ENCODE results near the gene DNMBP. TPM values are rescaled to one million over a fixed set of nuclear protein-coding genes. Genes with fewer than 3 reads are reported as not detected.

DNMBP gene
- total RNA-seq, 1 experiment from 2014 or later, result 60.3 TPM

DNA sequence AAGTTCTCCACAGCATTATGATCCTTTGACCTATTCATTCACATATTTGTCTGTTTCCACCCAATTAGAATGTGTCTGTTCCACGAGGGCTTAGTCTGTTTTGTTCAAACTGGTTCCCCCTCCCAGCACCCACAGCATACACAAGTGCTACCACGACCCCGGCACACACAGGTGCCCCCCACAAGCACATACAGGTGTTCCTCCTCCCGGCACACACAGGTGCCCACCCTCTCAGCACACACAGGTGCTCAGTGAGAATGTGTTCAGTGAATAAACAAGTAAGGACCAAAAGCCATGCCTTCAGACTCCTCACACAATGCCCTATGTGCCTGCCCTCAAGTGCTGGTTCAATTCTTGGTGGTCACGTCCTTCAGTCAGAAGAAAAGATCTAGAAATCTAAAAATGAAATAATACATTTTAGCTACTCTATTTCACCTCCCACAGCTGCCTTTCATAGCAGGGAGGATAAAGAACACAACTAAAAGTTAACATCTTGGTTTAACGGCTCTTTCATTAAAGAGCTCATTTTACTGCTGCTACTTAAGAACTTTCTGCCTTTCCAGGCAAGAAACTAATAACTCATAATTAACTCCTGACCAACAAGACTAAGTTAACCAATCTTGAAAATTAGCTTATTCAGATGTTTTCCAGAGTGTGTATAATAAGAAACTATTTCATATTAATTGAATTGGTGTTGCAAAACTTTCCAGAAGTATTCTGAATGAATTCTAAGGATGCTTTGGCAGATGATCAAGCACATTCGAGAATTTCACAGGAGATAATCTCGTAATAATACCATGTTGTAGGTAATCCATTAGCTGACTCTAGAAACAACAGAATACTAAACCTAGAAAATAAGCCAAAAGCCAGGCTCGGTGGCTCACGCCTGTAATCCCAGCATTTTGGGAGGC lies 2.3 kb downstream of the DNMBP start:
- ATAC-seq (no peak), DNase-seq (ENCODE audit: low read depth, low spot score) (no peak)
- no peaks in the 10 kb centered on the region for H3K27me3 ChIP-seq (ENCODE audit: insufficient read depth, low read length)
- H3K36me3 ChIP-seq (ENCODE audit: control insufficient read depth in 1 of 2, insufficient read depth in 2 of 2, low read length in 2 of 2), result no peaks in the 10 kb centered on the region
- no peaks in the 10 kb centered on the region for H3K9me2 ChIP-seq (ENCODE audit: insufficient read depth)
- H3K9ac ChIP-seq (ENCODE audit: low read length), result peak overlapping the region; percentile 84
- peaks cover 53 to 72% of the 10 kb centered on the region in 2 experiments for H3K4me1 ChIP-seq (ENCODE audit: control insufficient read depth in 1 of 2, insufficient read depth in 2 of 2, low read length in 2 of 2)
- ChIA-PET POLR2A (interaction anchor here (0.6 to 2.2 kb wide), 5 partner anchors 14 to 162 kb away, joined by 3 to 7 read pairs (median 3); no protein-coding TSS in a partner anchor), RAD21 (ENCODE audit: low non-redundant PET in 1 of 2, low total read pairs in 2 of 2, uncharacterized antibody in 2 of 2, unreplicated experiment in 2 of 2) (no interaction called here), CTCF (interaction anchor here (1.5 to 6.5 kb wide), 4 partner anchors 14 to 162 kb away, joined by 4 to 26 read pairs (median 6); no protein-coding TSS in a partner anchor)
- no TSS peak for BruUV-seq (replicated peaks)
- peak overlapping the region; percentile 98 for H3K27ac ChIP-seq (ENCODE audit: low read depth, low read length)
- peak overlapping the region; percentile 95 for H3K4me2 ChIP-seq (ENCODE audit: low read length)
- peak overlapping the region; percentile 78 to 93 for H3K4me3 ChIP-seq (replicated peaks in 1 of 2; ENCODE audit: low read depth in 1 of 2, low read length in 2 of 2)
- intact Hi-C loops (cut with micrococcal nuclease), result loop anchor here (2.0 to 5.0 kb wide), 4 partner anchors 37 to 231 kb away; no protein-coding TSS in a partner anchor
- H3K9me3 ChIP-seq (ENCODE audit: control insufficient read depth in 1 of 2, insufficient read depth in 1 of 2, low read depth in 1 of 2, low read length in 2 of 2), result no peaks in the 10 kb centered on the region
- no peaks in the 10 kb centered on the region for H4K20me1 ChIP-seq (ENCODE audit: insufficient read depth)
- peaks cover 68% of the 10 kb centered on the region for H3K79me2 ChIP-seq (ENCODE audit: insufficient read depth, low read length)
- no peak overlapping the region for H2AFZ ChIP-seq (ENCODE audit: low read depth, low read length, poor library complexity, severe bottlenecking)
- TF ChIP-seq EGR1 (IDR thresholded peaks at IDR 0.05; ENCODE audit: low read depth) (no peak), POLR2AphosphoS5 (IDR thresholded peaks at IDR 0.05; ENCODE audit: low read depth, low read length) (0 out of 2 replicates have a peak, but pooled peaks have one; percentile 39), CEBPB (IDR thresholded peaks at IDR 0.05; ENCODE audit: low read depth) (no peak), SRF (IDR thresholded peaks at IDR 0.05; ENCODE audit: low read depth) (no peak), SIN3A (IDR thresholded peaks at IDR 0.05; ENCODE audit: low read depth) (no peak)
- TF ChIP-seq, protein P1, sequence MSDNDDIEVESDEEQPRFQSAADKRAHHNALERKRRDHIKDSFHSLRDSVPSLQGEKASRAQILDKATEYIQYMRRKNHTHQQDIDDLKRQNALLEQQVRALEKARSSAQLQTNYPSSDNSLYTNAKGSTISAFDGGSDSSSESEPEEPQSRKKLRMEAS (IDR thresholded peaks at IDR 0.05), result no peak
